SK-N-MC (cell line): ENCODE results near the gene HBA2.
"Not testable (repeated sequence)": the region's sequence is repeated elsewhere in the genome, so short reads cannot be mapped to it uniquely, and the experiment has no call there.

Experiments used
- DNase-seq: peaks from one replicate; pipeline ENCODE4 v3.0.0-alpha.2; 2011; ENCODE audit warnings: low read depth, low spot score
- H3K27ac ChIP-seq: fragments of 200-600 bp; sonication (generic); 2 replicates; pipeline ENCODE4 v1.5.1; 2016; ENCODE audit warnings: mixed run types
- H3K36me3 ChIP-seq: fragments of 200-600 bp; sonication (generic); 2 replicates; pipeline ENCODE4 v1.6.1; 2017; ENCODE audit warnings: antibody characterized with exemption, low read length, mixed read lengths; ENCODE audit not compliant: insufficient read depth
- H3K4me3 ChIP-seq: fragments of 200-600 bp; sonication (generic); 2 replicates; pipeline ENCODE4 v1.5.1; 2016
- H3K9ac ChIP-seq: fragments of 200-600 bp; sonication (generic); 2 replicates; pipeline ENCODE4 v1.8.0; 2017; ENCODE audit warnings: mixed run types, mixed read lengths; ENCODE audit not compliant: insufficient read length
- H3K9me3 ChIP-seq: fragments of 200-600 bp; sonication (generic); 2 replicates; pipeline ENCODE4 v1.6.1; 2017; ENCODE audit warnings: low read depth, mild to moderate bottlenecking, antibody characterized with exemption, low read length, moderate library complexity, mixed read lengths
- EZH2 ChIP-seq: fragments of 200-600 bp; sonication (generic); IDR thresholded peaks from one replicate; pipeline ENCODE4 v1.6.1; 2017; ENCODE audit warnings: antibody characterized with exemption
- FOXP2 ChIP-seq: optimal IDR thresholded peaks from 2 replicates; pipeline ENCODE3; 2011; ENCODE audit warnings: mild to moderate bottlenecking, moderate library complexity; ENCODE audit not compliant: insufficient read depth; ENCODE audit errors: extremely low read length, control extremely low read depth
- POLR2AphosphoS5 ChIP-seq: IDR thresholded peaks from 2 replicates; pipeline ENCODE4 v1.6.1; 2012; ENCODE audit warnings: mild to moderate bottlenecking, low read depth, low read length, borderline replicate concordance

HBA2 gene

DNA sequence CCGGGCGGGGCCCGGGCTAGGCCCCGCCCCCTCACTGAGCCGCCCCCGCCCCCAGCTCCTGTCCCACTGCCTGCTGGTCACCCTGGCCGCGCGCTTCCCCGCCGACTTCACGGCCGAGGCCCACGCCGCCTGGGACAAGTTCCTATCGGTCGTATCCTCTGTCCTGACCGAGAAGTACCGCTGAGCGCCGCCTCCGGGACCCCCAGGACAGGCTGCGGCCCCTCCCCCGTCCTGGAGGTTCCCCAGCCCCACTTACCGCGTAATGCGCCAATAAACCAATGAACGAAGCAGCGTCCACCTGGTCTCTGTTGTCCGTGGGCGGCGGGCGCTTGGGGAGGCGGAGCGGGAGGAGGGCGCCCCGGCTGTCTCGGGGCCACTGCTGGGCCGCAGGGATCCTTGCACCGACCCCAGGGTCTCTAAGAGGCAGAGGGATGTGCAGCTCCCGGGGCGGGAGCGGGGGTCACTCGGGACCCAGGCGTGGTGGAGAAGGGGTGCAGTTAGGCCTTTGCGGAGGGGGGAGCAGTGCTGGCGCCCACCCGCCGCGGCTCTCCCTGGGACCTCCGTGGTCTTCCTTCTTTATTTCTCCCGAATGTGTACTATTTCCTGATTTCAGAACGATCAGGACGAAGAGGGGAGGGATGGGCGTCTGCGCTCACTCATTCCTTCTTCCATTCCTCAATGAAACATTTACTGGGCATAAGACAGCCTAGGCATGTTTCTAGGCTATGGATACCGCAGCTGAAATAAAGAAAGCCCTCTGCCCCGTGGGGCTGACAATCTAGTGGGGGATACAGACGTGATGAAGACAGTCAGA is 18.3 kb upstream of the HBA2 start:
- TF ChIP-seq FOXP2 (no peak), POLR2AphosphoS5 (no peak), EZH2 (no peak)
- H3K9me3 ChIP-seq, result no peaks in the 10 kb centered on the region
- peak overlapping the region; percentile 84 for H3K4me3 ChIP-seq
- H3K36me3 ChIP-seq, result no peaks in the 10 kb centered on the region
- H3K27ac ChIP-seq, result no peak overlapping the region
- DNase-seq, result no peak
- no peak overlapping the region for H3K9ac ChIP-seq

GRCh38 chr16:155031-155398 is 17.7 kb upstream of the HBA2 start:
- no peaks in the 10 kb centered on the region for H3K9me3 ChIP-seq
- no peak overlapping the region for H3K27ac ChIP-seq
- no peak for DNase-seq
- peak overlapping the region; percentile 84 for H3K4me3 ChIP-seq
- no peak overlapping the region for H3K9ac ChIP-seq
- TF ChIP-seq FOXP2, result no peak
- no peak for TF ChIP-seq POLR2AphosphoS5
- TF ChIP-seq EZH2, result no peak
- H3K36me3 ChIP-seq, result no peaks in the 10 kb centered on the region

- H3K9ac ChIP-seq, result no peak overlapping the region
- H3K9me3 ChIP-seq, result no peaks in the 10 kb centered on the region
- H3K27ac ChIP-seq, result no peak overlapping the region
- TF ChIP-seq POLR2AphosphoS5 (no peak), EZH2 (no peak), FOXP2 (no peak)
- H3K36me3 ChIP-seq, result no peaks in the 10 kb centered on the region
- no peak overlapping the region for H3K4me3 ChIP-seq
- no peak for DNase-seq
Measured at GRCh38 chr16:159136-159849, 13.4 kb upstream of the HBA2 start.

- not testable (repeated sequence) for H3K9ac ChIP-seq, H3K4me3 ChIP-seq, H3K36me3 ChIP-seq, H3K9me3 ChIP-seq, DNase-seq, H3K27ac ChIP-seq
Measured at GRCh38 chr16:160242-160641, 12.4 kb upstream of the HBA2 start.

GRCh38 chr16:160691-161190 is 11.9 kb upstream of the HBA2 start:
- no peaks in the 10 kb centered on the region for H3K36me3 ChIP-seq
- no peak overlapping the region for H3K9ac ChIP-seq
- no peak overlapping the region for H3K27ac ChIP-seq
- no peak for TF ChIP-seq FOXP2
- TF ChIP-seq EZH2, result no peak
- no peak for TF ChIP-seq POLR2AphosphoS5
- H3K9me3 ChIP-seq, result no peaks in the 10 kb centered on the region
- DNase-seq, result no peak
- H3K4me3 ChIP-seq, result no peak overlapping the region

GRCh38 chr16:162271-162991 is 10.2 kb upstream of the HBA2 start:
- H3K9me3 ChIP-seq, result no peaks in the 10 kb centered on the region
- H3K36me3 ChIP-seq, result no peaks in the 10 kb centered on the region
- no peak overlapping the region for H3K9ac ChIP-seq
- TF ChIP-seq POLR2AphosphoS5 (no peak), EZH2 (no peak), FOXP2 (no peak)
- no peak overlapping the region for H3K27ac ChIP-seq
- DNase-seq, result no peak
- no peak overlapping the region for H3K4me3 ChIP-seq

DNA sequence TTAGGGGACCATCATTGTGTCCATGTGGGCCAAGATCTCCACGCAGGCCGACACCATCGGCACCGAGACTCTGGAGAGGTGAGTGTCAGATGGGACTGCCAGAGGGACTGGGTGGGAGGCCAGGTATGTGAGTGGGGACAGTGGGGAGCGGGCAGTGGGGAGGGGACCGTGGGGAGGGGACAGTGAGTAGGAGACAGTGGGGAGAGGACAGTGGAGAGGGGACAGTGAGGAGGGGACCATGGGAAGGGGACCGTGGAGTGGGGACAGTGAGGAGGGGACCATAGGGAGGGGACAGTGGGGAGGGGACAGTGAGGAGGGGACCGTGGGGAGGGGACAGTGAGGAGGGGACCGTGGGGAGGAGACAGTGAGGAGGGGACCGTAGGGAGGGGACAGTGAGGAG is 9.5 kb upstream of the HBA2 start:
- not testable (repeated sequence) for H3K4me3 ChIP-seq, H3K27ac ChIP-seq, H3K9ac ChIP-seq, H3K36me3 ChIP-seq, DNase-seq, H3K9me3 ChIP-seq

- DNase-seq, H3K9ac ChIP-seq, H3K27ac ChIP-seq, H3K9me3 ChIP-seq, H3K4me3 ChIP-seq, H3K36me3 ChIP-seq: not testable (repeated sequence)
Measured at GRCh38 chr16:163696-164095, 9.0 kb upstream of the HBA2 start.

DNA sequence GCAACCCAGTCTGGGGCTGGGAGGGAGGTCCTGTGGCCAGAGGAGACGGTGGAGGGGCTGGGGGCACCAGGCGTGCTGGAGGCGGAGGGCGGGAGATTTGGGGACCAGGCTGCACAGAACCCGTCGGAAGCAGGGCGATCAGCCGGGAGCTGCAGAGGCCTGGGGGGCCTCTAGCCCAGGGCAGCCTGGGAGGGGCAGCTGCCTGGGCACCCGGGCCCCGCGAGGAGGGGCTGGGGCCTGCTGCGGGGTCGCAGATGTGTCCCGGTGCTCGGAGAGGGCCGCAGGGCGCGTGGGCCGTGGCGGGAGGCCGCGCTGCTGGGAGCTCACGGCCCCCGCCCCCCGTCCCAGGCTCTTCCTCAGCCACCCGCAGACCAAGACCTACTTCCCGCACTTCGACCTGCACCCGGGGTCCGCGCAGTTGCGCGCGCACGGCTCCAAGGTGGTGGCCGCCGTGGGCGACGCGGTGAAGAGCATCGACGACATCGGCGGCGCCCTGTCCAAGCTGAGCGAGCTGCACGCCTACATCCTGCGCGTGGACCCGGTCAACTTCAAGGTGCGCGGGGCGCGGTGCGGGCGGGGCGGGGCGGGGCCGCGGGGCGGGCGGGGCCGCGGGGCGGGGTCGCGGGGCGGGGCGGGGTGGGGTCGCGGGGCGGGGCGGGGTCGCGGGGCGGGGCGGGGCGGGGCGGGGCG is 8.4 kb upstream of the HBA2 start:
- not testable (repeated sequence) for H3K27ac ChIP-seq, H3K9me3 ChIP-seq, DNase-seq, H3K36me3 ChIP-seq, H3K9ac ChIP-seq, H3K4me3 ChIP-seq
